H9 (cell line): ENCODE measurements around the gene LRFN2. TPM values are rescaled to one million over a fixed set of nuclear protein-coding genes. Genes with fewer than 3 reads are reported as not detected.

Experiments
- DNase-seq: peaks from one replicate; pipeline ENCODE4 v3.0.0-alpha.2; 2017
- H2AFZ ChIP-seq: one replicate; pipeline ENCODE4 v1.6.1; 2013; ENCODE audit warnings: mild to moderate bottlenecking, low read length, control low read depth, moderate library complexity
- H2AK5ac ChIP-seq: 2 replicates; pipeline ENCODE4 v1.6.1; 2013; ENCODE audit warnings: low read length, control low read depth, mixed read lengths; ENCODE audit not compliant: insufficient read length
- H2BK120ac ChIP-seq: one replicate; pipeline ENCODE4 v1.6.1; 2013; ENCODE audit warnings: low read depth, mild to moderate bottlenecking, low read length, control low read depth, inconsistent platforms; ENCODE audit not compliant: poor library complexity, severe bottlenecking
- H2BK12ac ChIP-seq: 2 replicates; pipeline ENCODE4 v1.6.1; 2013; ENCODE audit warnings: low read length, control low read depth, mixed read lengths, low read depth; ENCODE audit not compliant: insufficient read length
- H2BK15ac ChIP-seq: 2 replicates; pipeline ENCODE4 v1.6.1; 2013; ENCODE audit warnings: low read depth, low read length, control low read depth
- H2BK20ac ChIP-seq: one replicate; pipeline ENCODE4 v1.6.1; 2013; ENCODE audit warnings: low read depth, mild to moderate bottlenecking, low read length, control low read depth, inconsistent platforms; ENCODE audit not compliant: poor library complexity, severe bottlenecking
- H2BK5ac ChIP-seq: 2 replicates; pipeline ENCODE4 v1.6.1; 2013; ENCODE audit warnings: low read length, control low read depth, mixed read lengths; ENCODE audit not compliant: insufficient read length
- H3K14ac ChIP-seq: 2 replicates; pipeline ENCODE4 v1.6.1; 2013; ENCODE audit warnings: low read length, control low read depth; ENCODE audit not compliant: insufficient read depth
- H3K18ac ChIP-seq: 2 replicates; pipeline ENCODE4 v1.6.1; 2013; ENCODE audit warnings: low read depth, mild to moderate bottlenecking, mixed read lengths, low read length, control low read depth; ENCODE audit not compliant: insufficient read length
- H3K23ac ChIP-seq: 2 replicates; pipeline ENCODE4 v1.6.1; 2013; ENCODE audit warnings: low read length, control low read depth, mixed read lengths, low read depth; ENCODE audit not compliant: insufficient read length
- H3K23me2 ChIP-seq: 2 replicates; pipeline ENCODE4 v1.6.1; 2013; ENCODE audit warnings: low read depth, mild to moderate bottlenecking, mixed read lengths, low read length, control low read depth; ENCODE audit not compliant: insufficient read length, poor library complexity, severe bottlenecking
- H3K27ac ChIP-seq: 2 replicates; pipeline ENCODE4 v1.5.1; 2013; ENCODE audit warnings: low read length, control low read depth, mixed read lengths, low read depth; ENCODE audit not compliant: insufficient read length
- H3K27me3 ChIP-seq: 2 replicates; pipeline ENCODE4 v1.6.1; 2013; ENCODE audit warnings: low read length, control low read depth, inconsistent platforms; ENCODE audit not compliant: insufficient read depth
- H3K4ac ChIP-seq: 2 replicates; pipeline ENCODE4 v1.6.1; 2013; ENCODE audit warnings: low read depth, mild to moderate bottlenecking, control low read depth, inconsistent platforms, low read length, moderate library complexity
- H3K4me1 ChIP-seq: 2 replicates; pipeline ENCODE4 v1.6.1; 2013; ENCODE audit warnings: low read length, control low read depth, inconsistent platforms; ENCODE audit not compliant: insufficient read depth
- H3K4me2 ChIP-seq: 2 replicates; pipeline ENCODE4 v1.6.1; 2013; ENCODE audit warnings: low read length, control low read depth, mixed read lengths; ENCODE audit not compliant: insufficient read length, insufficient read depth
- H3K56ac ChIP-seq: 2 replicates; pipeline ENCODE4 v1.6.1; 2013; ENCODE audit warnings: low read depth, mild to moderate bottlenecking, mixed read lengths, low read length, control low read depth; ENCODE audit not compliant: insufficient read length
- H3K79me1 ChIP-seq: 2 replicates; pipeline ENCODE4 v1.6.1; 2013; ENCODE audit warnings: low read depth, mild to moderate bottlenecking, moderate library complexity, low read length, control low read depth, inconsistent platforms; ENCODE audit not compliant: insufficient read depth, poor library complexity, severe bottlenecking
- H3K79me2 ChIP-seq: 2 replicates; pipeline ENCODE4 v1.6.1; 2013; ENCODE audit warnings: low read length, control low read depth, inconsistent platforms; ENCODE audit not compliant: insufficient read depth
- H3K9ac ChIP-seq: 2 replicates; pipeline ENCODE4 v1.6.1; 2013; ENCODE audit warnings: low read length, control low read depth, mixed read lengths; ENCODE audit not compliant: insufficient read length; ENCODE audit errors: extremely low read depth
- H3K9me3 ChIP-seq: one replicate; pipeline ENCODE4 v1.6.1; 2013; ENCODE audit warnings: low read depth, low read length, inconsistent platforms; ENCODE audit not compliant: control insufficient read depth
- H3T11ph ChIP-seq: one replicate; pipeline ENCODE4 v1.6.1; 2013; ENCODE audit warnings: mild to moderate bottlenecking, low read length, control low read depth, inconsistent platforms
- H4K20me1 ChIP-seq: one replicate; pipeline ENCODE4 v1.6.1; 2013; ENCODE audit not compliant: control insufficient read depth, insufficient read length, insufficient read depth
- H4K5ac ChIP-seq: 2 replicates; pipeline ENCODE4 v1.6.1; 2013; ENCODE audit warnings: low read depth, mild to moderate bottlenecking, mixed read lengths, low read length, control low read depth; ENCODE audit not compliant: insufficient read length
- H4K8ac ChIP-seq: replicated peaks from 2 replicates; pipeline ENCODE4 v1.6.1; 2013; ENCODE audit warnings: low read length, control low read depth, mixed read lengths, low read depth; ENCODE audit not compliant: insufficient read length
- H4K91ac ChIP-seq: 2 replicates; pipeline ENCODE4 v1.6.1; 2013; ENCODE audit warnings: low read depth, mild to moderate bottlenecking, moderate library complexity, mixed read lengths, low read length, control low read depth; ENCODE audit not compliant: insufficient read length
- H3K27ac Mint-ChIP-seq, 3 experiments: 2 replicates in 2 of 3; 3 replicates in 1 of 3; pipeline ENCODE4 v1.8.0; 2020 to 2021; ENCODE audit warnings: mixed read lengths in 3 of 3, mild to moderate bottlenecking in 1 of 3, moderate library complexity in 1 of 3
- H3K27me3 Mint-ChIP-seq: 2 replicates; pipeline ENCODE4 v1.8.0; 2021; ENCODE audit warnings: low read depth, mild to moderate bottlenecking, moderate library complexity, mixed read lengths
- H3K36me3 Mint-ChIP-seq, 3 experiments: 2 replicates in 2 of 3; 3 replicates in 1 of 3; pipeline ENCODE4 v1.8.0; 2020 to 2021; ENCODE audit warnings: low read depth in 3 of 3, mixed read lengths in 3 of 3; ENCODE audit not compliant: insufficient read depth in 1 of 3
- H3K4me1 Mint-ChIP-seq, 2 experiments: 2 replicates each; pipeline ENCODE4 v1.8.0; 2020; ENCODE audit warnings: mixed read lengths in 2 of 2
- H3K4me3 Mint-ChIP-seq, 2 experiments: 2 replicates in 1 of 2; 3 replicates in 1 of 2; pipeline ENCODE4 v1.8.0; 2020 to 2021; ENCODE audit warnings: mild to moderate bottlenecking in 2 of 2, mixed read lengths in 2 of 2, moderate library complexity in 1 of 2
- H3K9me3 Mint-ChIP-seq, 2 experiments: 2 replicates in 1 of 2; 3 replicates in 1 of 2; pipeline ENCODE4 v1.8.0; 2020; ENCODE audit warnings: mild to moderate bottlenecking in 2 of 2, mixed read lengths in 2 of 2, moderate library complexity in 1 of 2
- CTCF ChIP-seq: fragments of 200-600 bp; sonication (generic); conservative IDR thresholded peaks from 3 replicates; pipeline ENCODE4 v1.8.0; 2021; ENCODE audit warnings: antibody characterized with exemption, mild to moderate bottlenecking
- WGBS: extraction: QIAGEN DNeasy Blood & Tissue Kit; methylation state at CpG from one replicate; pipeline ENCODE4 v1.1.7; 2013; ENCODE audit warnings: missing lambda C conversion rate, low lambda C conversion rate, mixed read lengths; ENCODE audit not compliant: insufficient read length; ENCODE audit errors: extremely low coverage; 5-methylcytosine and 5-hydroxymethylcytosine counted together
- total RNA-seq: library from RNA; stranded (reverse); gene quantifications from 2 replicates; pipeline ENCODE4 v1.2.1, GENCODE V29; 2021

Gene LRFN2
- total RNA-seq, 1 experiment from 2014 or later, result 0.11 TPM

- Histone ChIP-seq H4K5ac (no peak overlapping the region), H3K9me3 (no peaks in the 10 kb centered on the region), H3K79me2 (no peaks in the 10 kb centered on the region), H3K79me1 (no peaks in the 10 kb centered on the region), H3K56ac (no peak overlapping the region), H3K27ac (no peak overlapping the region), H2BK120ac (no peak overlapping the region), H3T11ph (no peak overlapping the region), H3K23ac (no peak overlapping the region), H3K23me2 (no peaks in the 10 kb centered on the region), H2BK15ac (no peak overlapping the region), H3K4me2 (no peak overlapping the region), H4K8ac (no peak overlapping the region), H4K20me1 (no peaks in the 10 kb centered on the region), H2BK20ac (no peak overlapping the region), H4K91ac (no peak overlapping the region), H2AK5ac (no peak overlapping the region), H3K27me3 (no peaks in the 10 kb centered on the region), H3K18ac (no peak overlapping the region), H3K9ac (no peak overlapping the region), H2AFZ (no peak overlapping the region), H2BK12ac (no peak overlapping the region), H2BK5ac (no peak overlapping the region), H3K14ac (no peak overlapping the region), H3K4me1 (no peaks in the 10 kb centered on the region), H3K4ac (no peak overlapping the region)
- Mint-ChIP-seq H3K4me1 (no peaks in the 10 kb centered on the region), H3K27ac (no peak overlapping the region), H3K9me3 (no peaks in the 10 kb centered on the region), H3K36me3 (no peaks in the 10 kb centered on the region), H3K4me3 (no peak overlapping the region), H3K27me3 (peaks cover 3% of the 10 kb centered on the region; the same call in 1 of the 2 replicates)
- DNase-seq, result no peak
- WGBS, result no CpG with 5 or more reads among the region's 3 CpGs
- TF ChIP-seq CTCF, result no peak
These were observed 160.0 kb downstream of the LRFN2 start for GRCh38 chr6:40427196-40427595.
